Stimulated activated CD8-positive, alpha-beta memory T cell treated with anti-CD3 and anti-CD28 coated beads, Interleukin-7, amount 100 ng/mL, for 1 hour (primary cell): ENCODE results near the gene GRID2.

Experiments
- DNase-seq, 2 donors: peaks; one replicate each; pipeline ENCODE4 v3.0.0-alpha.2; 2020; ENCODE audit warnings: low read depth in 2 of 2

GRID2 gene

GRCh38 chr4:93502991-93503390 is 1199.2 kb downstream of the GRID2 start:
- no peak for DNase-seq

DNA sequence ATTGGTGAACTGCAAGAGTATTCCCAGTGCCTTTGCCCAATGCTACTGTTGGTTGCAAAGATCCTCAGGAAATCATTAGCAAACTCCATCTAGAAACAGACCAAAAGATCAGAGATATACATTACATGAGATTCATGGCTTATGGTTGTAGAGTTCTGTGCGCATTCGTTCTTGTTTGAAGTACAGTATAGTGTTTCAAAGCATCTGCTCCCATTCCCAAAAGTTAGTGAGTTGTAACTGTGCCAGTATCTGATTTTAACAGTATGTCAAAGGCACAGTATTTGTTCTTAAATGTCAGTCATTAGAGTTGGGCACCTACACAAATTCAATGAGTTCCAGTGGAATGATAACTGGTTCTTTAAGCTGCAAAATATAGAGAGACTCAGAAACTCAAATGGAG is 1210.1 kb downstream of the GRID2 start:
- DNase-seq, result no peak

DNA sequence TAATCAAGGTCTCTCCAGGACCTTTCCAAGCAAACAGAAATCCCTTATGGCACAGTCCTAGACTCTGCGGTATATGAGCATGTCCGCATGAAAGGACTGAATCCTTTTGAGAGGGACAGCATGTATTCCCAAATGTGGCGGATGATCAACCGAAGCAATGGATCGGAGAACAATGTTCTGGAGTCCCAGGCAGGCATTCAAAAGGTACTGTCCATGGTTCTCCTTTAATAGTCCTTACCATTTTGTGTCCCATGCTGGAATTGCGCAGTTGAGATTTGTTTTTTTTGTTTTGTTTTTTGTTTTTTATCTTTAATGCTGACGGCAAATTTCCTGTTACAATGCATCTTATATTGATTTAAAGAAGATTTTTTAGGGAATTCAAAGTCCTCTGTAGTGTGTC is 1211.4 kb downstream of the GRID2 start:
- DNase-seq, result no peak

DNA sequence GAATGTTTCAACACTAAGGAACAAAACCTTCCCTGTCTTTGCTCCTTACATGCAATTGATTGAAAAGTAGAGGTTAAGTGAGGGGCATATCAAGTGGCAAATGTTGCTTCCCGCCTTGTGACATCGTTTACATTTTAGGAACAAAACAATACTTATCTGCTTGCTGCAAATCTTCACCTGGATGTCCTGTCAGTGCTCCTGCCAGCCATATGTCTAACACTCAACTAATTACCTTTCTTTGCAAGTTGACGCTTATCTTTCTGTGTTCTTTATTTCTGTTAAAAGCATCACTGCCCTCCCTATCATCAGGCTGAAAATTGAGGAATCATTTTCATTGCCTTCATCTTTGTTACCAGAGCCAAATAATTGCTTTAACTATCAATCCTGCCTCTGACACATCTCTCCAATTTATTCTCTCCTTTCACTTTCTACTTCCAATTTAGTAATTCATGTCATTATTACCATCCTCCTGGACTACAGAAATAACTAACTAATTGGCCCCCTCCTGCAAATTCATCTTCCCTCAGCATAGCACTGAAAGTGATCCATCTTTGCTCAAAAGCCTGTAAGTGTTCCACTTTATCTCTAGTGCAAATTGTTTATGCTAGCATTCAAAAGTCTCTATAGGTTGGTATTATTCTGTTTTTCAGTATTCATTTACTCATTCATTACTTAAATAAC is 1226.1 kb downstream of the GRID2 start:
- no peak for DNase-seq

GRCh38 chr4:93532234-93532633 is 1228.5 kb downstream of the GRID2 start:
- DNase-seq, result no peak

DNA sequence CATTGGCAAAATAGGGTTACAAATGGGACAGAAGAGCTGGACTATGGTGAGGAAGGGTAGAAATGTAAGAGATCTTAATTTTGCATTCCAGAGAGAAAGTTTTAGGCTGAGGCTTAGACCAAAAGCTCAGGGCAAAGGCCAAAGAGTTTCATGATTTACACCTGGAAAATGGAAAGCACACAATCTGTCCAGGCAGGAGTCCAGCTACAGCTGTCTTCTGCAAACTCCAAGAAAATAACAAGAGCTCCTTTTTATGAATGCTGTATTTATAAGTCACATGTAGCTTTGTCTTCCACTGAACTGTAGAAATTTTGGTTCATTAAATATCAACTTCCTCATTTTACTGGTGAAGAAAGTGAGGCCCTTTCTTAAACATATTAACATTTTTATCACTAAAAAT is 1236.8 kb downstream of the GRID2 start:
- DNase-seq, result no peak

DNA sequence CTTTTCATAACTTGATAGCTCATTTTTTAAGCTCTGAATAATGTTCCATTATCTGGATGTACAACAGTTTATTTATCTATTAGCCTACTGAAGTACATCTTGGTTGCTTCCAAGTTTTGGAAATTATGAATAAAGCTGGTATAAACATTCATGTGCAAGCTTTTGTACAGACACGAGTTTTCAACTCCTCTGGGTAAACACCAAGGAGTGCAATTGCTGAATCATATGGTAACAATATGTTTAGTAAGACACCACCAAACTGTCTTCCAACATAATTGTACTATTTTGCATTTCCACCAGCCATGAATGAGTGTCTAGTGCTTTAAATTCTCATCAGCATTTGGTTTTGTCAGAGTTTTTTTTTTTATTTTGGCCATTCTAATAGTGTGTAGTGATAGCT is 1258.1 kb downstream of the GRID2 start:
- no peak for DNase-seq

- no peak for DNase-seq
These were observed 1265.0 kb downstream of the GRID2 start for GRCh38 chr4:93568758-93569157.

- DNase-seq, result no peak
These were observed 1269.5 kb downstream of the GRID2 start for GRCh38 chr4:93573285-93573684.

- DNase-seq, result no peak
These were observed 1275.2 kb downstream of the GRID2 start for GRCh38 chr4:93578942-93579341.

DNA sequence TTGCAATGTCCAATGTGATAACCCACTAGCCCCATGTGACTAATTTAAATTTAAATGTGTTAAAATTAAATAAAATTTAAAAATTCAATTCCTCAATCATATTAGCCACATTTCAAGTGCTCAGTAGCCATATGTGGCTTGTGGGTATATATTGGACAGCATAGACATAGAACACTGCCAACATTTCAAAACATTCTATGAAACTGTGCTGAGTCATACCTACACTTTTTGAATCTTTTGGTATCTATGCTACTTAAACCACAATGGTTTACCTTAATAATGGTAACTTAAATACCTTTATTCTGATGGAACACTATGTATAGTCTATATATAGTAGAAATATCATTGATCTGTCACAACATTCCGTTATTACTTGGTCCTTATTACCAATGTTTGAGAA is 1301.4 kb downstream of the GRID2 start:
- DNase-seq, result no peak

GRCh38 chr4:93617606-93618005 is 1313.8 kb downstream of the GRID2 start:
- DNase-seq, result no peak

DNA sequence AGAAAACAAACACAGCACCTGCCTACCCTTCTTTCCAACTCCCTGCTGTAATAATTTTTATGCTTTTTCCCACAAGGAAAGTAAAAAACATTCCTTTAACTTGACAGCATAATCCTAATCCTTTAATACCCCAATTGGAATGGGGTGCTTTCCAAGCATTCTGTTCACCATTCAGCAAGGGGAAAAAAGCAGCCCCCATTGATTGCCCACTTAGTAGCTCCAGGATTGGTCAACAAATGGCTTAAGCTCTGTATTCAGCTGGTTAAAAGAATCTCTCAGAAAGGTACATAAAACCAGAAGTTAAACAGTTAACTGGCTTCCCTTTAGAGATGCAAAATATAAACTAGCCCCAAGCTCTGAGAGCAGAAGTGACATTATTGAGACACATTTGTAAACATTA is 1330.0 kb downstream of the GRID2 start:
- no peak for DNase-seq

GRCh38 chr4:93635943-93636342 is 1332.2 kb downstream of the GRID2 start:
- no peak for DNase-seq

- no peak for DNase-seq
These were observed 1341.4 kb downstream of the GRID2 start for GRCh38 chr4:93645120-93645519.

DNA sequence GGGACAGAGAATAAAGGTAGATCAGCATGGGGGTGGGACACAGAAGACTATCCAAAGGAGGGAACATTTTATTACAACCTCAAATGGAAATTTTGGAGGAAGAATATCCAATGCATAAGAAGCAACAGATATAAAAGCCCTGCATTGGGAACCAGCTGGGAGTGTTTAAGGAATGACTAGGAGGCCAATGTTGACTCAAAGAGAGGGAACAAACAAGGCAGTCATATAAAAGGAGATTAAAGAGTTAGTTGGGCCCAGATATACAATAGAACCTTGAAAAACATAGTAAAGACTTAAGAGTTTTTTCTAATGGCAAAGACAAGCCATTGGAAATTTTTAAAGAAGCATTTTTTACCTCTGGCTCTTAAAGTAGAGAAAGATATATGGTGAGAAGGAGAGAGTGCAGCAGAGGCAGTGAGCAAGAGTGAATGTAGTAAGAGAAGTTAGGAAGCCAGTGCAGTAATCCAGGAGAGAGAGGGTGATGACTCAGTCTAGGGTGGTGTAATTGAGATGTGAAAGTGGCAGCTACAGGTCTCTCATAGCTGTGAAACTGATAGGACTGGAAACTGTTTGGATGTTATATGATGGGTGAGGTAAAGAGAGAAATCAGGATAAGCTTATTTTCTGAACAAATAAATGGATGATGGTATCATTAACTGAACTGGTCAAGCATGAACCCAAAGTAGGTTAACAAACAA is 1342.6 kb downstream of the GRID2 start:
- DNase-seq, result no peak

GRCh38 chr4:93648258-93648657 is 1344.5 kb downstream of the GRID2 start:
- DNase-seq, result no peak

DNA sequence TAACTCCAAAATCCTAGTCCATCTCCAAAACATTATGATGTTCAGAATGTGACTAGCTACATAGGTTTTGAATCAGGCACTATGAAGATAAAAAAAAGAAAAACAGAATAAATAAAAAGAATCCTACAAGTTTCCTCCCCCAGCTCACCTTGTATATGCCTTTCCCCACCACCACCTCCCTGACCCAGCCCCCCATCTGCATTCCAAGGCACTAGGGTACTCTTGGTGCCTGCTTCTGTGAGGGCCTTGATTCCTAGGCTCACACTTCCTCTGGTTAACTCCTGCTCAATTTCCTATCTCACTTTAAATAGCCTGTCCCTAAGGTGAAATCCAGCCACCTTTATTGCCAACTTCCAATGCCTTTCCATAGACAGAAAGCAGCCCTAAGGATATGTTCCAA is 1346.1 kb downstream of the GRID2 start:
- no peak for DNase-seq

DNA sequence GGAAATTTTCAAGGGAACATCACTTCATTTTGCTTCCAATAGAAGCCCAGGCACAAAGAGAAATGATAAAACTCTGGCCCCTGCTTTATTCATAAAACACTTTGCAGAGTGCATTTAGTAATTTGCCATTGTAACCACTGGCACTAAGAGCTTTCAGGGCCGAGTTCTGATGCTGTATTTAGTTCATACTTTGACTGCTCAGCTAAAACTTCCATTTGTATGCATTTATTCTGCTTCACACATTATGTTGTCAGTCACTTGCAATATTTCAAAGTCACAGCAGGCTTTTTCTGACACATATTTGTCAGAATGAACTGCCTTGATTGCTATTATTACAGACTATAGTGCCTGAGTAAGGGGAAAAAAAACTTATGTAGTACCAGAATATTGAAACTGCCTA is 1350.4 kb downstream of the GRID2 start:
- DNase-seq, result no peak

DNA sequence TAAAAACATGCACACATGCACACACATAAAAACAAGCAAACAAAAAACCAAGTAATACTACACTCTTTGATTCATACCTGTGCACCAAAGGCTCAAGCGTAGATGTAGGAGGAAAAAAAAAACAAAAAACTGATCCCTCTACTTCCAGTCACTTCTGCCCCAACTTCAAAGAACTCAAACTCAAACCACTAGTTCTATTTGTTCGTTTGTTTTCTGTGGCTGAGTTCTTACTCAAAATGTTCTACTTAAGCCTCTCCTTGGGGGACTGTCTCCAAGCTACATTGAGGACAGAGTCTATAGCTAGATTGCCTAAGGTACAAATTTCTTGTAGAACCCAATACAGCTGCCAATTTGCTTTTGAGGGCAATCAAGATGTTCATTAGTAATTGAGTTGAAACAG is 1353.8 kb downstream of the GRID2 start:
- no peak for DNase-seq

DNA sequence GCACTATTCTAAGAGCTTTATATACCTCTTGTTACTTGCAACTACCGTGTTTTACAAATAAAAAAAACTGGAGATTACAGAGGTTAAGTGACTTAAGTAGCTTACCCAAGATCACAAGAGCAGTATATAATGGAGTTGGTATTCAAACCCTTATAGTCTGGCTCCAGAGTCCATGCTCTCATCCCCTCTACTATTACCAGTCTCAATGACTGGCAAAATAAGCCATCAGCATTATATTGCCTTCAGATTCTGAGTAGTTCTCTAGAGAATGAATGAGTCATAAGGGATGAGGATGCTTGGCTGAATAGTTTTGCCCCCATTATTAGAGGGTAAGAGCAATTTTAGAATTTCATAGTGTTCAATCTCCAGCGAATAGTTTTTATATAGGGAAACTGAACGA is 1354.7 kb downstream of the GRID2 start:
- no peak for DNase-seq

GRCh38 chr4:93659629-93660028 is 1355.9 kb downstream of the GRID2 start:
- no peak for DNase-seq

GRCh38 chr4:93660036-93660435 is 1356.3 kb downstream of the GRID2 start:
- DNase-seq, result no peak

DNA sequence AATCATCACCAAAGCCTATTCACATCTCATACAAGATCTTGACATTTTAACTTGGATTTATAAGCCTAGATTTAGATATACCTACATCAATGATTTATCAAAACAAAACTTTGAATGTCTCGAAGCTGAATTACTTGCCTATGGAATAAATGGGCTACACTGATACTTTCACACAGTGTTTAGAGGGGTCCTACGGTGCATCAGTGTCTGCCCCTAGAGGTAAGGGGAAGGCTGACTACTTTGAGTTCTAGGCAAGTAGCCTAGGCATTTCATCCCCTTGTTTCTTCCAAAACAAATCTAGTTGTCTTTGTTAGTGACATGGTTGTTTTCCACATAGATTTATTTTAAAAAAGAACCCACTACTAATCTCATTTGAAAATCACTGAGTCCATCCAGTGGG is 1366.7 kb downstream of the GRID2 start:
- DNase-seq, result no peak
